Vagina (tissue), 2 donors: ENCODE results near the gene TP73.

Experiments
- POLR2A ChIP-seq, 2 donors: fragments of 450-650 bp; IDR thresholded peaks; one replicate each; pipeline ENCODE4 v1.6.1; 2017; ENCODE audit warnings: antibody characterized with exemption in 2 of 2, mild to moderate bottlenecking in 2 of 2, moderate library complexity in 2 of 2
- POLR2AphosphoS5 ChIP-seq, 2 donors: sonication (generic); formaldehyde crosslinking; IDR thresholded peaks; one replicate each; pipeline ENCODE4 v1.9.0; 2017; ENCODE audit warnings: antibody characterized with exemption in 2 of 2, mild to moderate bottlenecking in 2 of 2, low read depth in 1 of 2; ENCODE audit not compliant: insufficient read depth in 1 of 2
- TF ChIP-seq, protein P1 (sequence below), 3 experiments: fragments of 450-650 bp in 2 of 3; fragments of 200-600 bp in 1 of 3; sonication (generic) in 1 of 3; IDR thresholded peaks; one replicate each; pipeline ENCODE4 v1.5.1; 2017 to 2019; ENCODE audit warnings: antibody characterized with exemption in 3 of 3, mild to moderate bottlenecking in 2 of 3, moderate library complexity in 2 of 3

DNA sequence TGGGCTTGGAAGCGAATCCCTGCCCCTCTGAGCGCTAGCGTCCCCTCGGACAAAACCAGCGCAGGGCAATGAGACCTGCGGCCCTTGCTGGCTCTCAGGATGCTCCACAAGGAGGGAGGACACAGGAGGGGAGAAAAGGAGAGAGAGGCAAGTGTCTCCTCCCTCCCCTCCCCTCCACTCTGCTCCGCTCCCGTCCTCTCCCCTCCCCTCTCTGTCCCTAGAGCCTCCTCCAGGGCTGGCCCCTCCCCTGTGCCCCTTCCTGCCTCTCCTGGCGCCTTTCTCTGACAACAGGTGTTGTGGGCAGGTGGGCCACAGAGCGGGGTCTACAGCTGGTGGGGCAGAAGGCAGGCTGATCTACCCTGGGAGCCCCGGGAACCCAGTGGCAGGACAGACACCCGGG lies 35.2 kb downstream of the TP73 start:
- TF ChIP-seq, protein P1, sequence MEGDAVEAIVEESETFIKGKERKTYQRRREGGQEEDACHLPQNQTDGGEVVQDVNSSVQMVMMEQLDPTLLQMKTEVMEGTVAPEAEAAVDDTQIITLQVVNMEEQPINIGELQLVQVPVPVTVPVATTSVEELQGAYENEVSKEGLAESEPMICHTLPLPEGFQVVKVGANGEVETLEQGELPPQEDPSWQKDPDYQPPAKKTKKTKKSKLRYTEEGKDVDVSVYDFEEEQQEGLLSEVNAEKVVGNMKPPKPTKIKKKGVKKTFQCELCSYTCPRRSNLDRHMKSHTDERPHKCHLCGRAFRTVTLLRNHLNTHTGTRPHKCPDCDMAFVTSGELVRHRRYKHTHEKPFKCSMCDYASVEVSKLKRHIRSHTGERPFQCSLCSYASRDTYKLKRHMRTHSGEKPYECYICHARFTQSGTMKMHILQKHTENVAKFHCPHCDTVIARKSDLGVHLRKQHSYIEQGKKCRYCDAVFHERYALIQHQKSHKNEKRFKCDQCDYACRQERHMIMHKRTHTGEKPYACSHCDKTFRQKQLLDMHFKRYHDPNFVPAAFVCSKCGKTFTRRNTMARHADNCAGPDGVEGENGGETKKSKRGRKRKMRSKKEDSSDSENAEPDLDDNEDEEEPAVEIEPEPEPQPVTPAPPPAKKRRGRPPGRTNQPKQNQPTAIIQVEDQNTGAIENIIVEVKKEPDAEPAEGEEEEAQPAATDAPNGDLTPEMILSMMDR (IDR thresholded peaks at IDR 0.05) = no peak
- TF ChIP-seq POLR2A (IDR thresholded peaks at IDR 0.05) = no peak
- TF ChIP-seq POLR2AphosphoS5 (IDR thresholded peaks at IDR 0.05; ENCODE audit: insufficient read depth in 1 of 2, low read depth in 1 of 2) = no peak
